Peyer's patch (tissue), 4 donors: ENCODE measurements around the gene PIKFYVE.

Experiments
- CTCF ChIP-seq, 6 experiments: fragments of 450-650 bp in 4 of 6; fragments of 200-600 bp in 2 of 6; sonication (generic) in 1 of 6; IDR thresholded peaks; one replicate each; pipeline ENCODE4 v1.5.1; 2017 to 2019; ENCODE audit warnings: antibody characterized with exemption in 6 of 6, mild to moderate bottlenecking in 3 of 6, moderate library complexity in 1 of 6
- POLR2A ChIP-seq, 2 donors: fragments of 450-650 bp; IDR thresholded peaks; one replicate each; pipeline ENCODE4 v1.5.1; 2017; ENCODE audit warnings: antibody characterized with exemption in 2 of 2, mild to moderate bottlenecking in 2 of 2, moderate library complexity in 2 of 2

- TF ChIP-seq CTCF (IDR thresholded peaks at IDR 0.05) (no peak), POLR2A (IDR thresholded peaks at IDR 0.05) (no peak)
Observed at GRCh38 chr2:208249296-208249695, 16.8 kb upstream of the PIKFYVE start.
